GM23338 (cell line): ENCODE results near the gene SLC37A3. TPM values are rescaled to one million over a fixed set of nuclear protein-coding genes. Genes with fewer than 3 reads are reported as not detected.

Experiments
- ATAC-seq: fragments of 200-7000 bp; cut with Tn5 transposase; 3 replicates; pipeline ENCODE4 v1.9.1; 2020
- DNase-seq: peaks from one replicate; pipeline ENCODE4 v3.0.0-alpha.2; 2015; ENCODE audit warnings: low spot score
- H2AFZ ChIP-seq: fragments of 200-600 bp; sonication (generic); 2 replicates; pipeline ENCODE4 v1.8.0; 2016; ENCODE audit warnings: antibody characterized with exemption, mild to moderate bottlenecking, moderate library complexity
- H3F3A ChIP-seq: fragments of 200-600 bp; sonication (generic); replicated peaks from 2 replicates; pipeline ENCODE4 v1.8.0; 2017; ENCODE audit warnings: antibody characterized with exemption, mixed run types, low read depth
- H3K27ac ChIP-seq: fragments of 200-600 bp; sonication (generic); 2 replicates; pipeline ENCODE4 v1.6.1; 2016; ENCODE audit warnings: low read depth
- H3K27me3 ChIP-seq: fragments of 200-600 bp; sonication (generic); 2 replicates; pipeline ENCODE4 v1.8.0; 2016; ENCODE audit warnings: mild to moderate bottlenecking, mixed run types, moderate library complexity; ENCODE audit not compliant: insufficient read depth
- H3K36me3 ChIP-seq: fragments of 200-600 bp; sonication (generic); 2 replicates; pipeline ENCODE4 v1.8.0; 2016; ENCODE audit warnings: mild to moderate bottlenecking; ENCODE audit not compliant: insufficient read depth
- H3K4me1 ChIP-seq: fragments of 200-600 bp; sonication (generic); 2 replicates; pipeline ENCODE4 v1.8.0; 2016; ENCODE audit warnings: mild to moderate bottlenecking, moderate library complexity; ENCODE audit not compliant: insufficient read depth
- H3K4me2 ChIP-seq: fragments of 200-600 bp; sonication (generic); 2 replicates; pipeline ENCODE4 v1.7.1; 2017; ENCODE audit warnings: mixed run types
- H3K4me3 ChIP-seq: fragments of 200-600 bp; sonication (generic); 2 replicates; pipeline ENCODE4 v1.6.1; 2016; ENCODE audit warnings: mixed run types
- H3K79me2 ChIP-seq: fragments of 200-600 bp; sonication (generic); replicated peaks from 2 replicates; pipeline ENCODE4 v1.8.0; 2017; ENCODE audit warnings: mild to moderate bottlenecking; ENCODE audit not compliant: insufficient read depth
- H3K9me2 ChIP-seq: fragments of 200-600 bp; sonication (generic); 2 replicates; pipeline ENCODE4 v1.8.0; 2017; ENCODE audit not compliant: insufficient read depth
- H4K20me1 ChIP-seq: fragments of 200-600 bp; sonication (generic); replicated peaks from 2 replicates; pipeline ENCODE4 v1.8.0; 2017; ENCODE audit warnings: mild to moderate bottlenecking; ENCODE audit not compliant: insufficient read depth
- H3K27ac Mint-ChIP-seq: 2 replicates; pipeline ENCODE4 v1.8.0; 2020; ENCODE audit warnings: inconsistent platforms, mild to moderate bottlenecking, moderate library complexity, mixed read lengths
- H3K27me3 Mint-ChIP-seq: 3 replicates; pipeline ENCODE4 v1.8.0; 2022; ENCODE audit warnings: low read depth, mild to moderate bottlenecking, moderate library complexity, mixed read lengths, inconsistent platforms; ENCODE audit not compliant: insufficient read depth, poor library complexity
- H3K36me3 Mint-ChIP-seq: 3 replicates; pipeline ENCODE4 v1.8.0; 2021; ENCODE audit warnings: low read depth, mild to moderate bottlenecking, inconsistent platforms, moderate library complexity, mixed read lengths
- H3K4me1 Mint-ChIP-seq: 3 replicates; pipeline ENCODE4 v1.8.0; 2020; ENCODE audit warnings: mild to moderate bottlenecking, inconsistent platforms, mixed read lengths
- H3K4me3 Mint-ChIP-seq: 3 replicates; pipeline ENCODE4 v1.8.0; 2021; ENCODE audit warnings: moderate library complexity, mild to moderate bottlenecking, inconsistent platforms, mixed read lengths
- H3K9me3 Mint-ChIP-seq: 3 replicates; pipeline ENCODE4 v1.8.0; 2020; ENCODE audit warnings: moderate library complexity, mild to moderate bottlenecking, inconsistent platforms, mixed read lengths
- CREB1 ChIP-seq: fragments of 250-450 bp; sonication (Bioruptor Pico); IDR thresholded peaks from 2 replicates; pipeline ENCODE4 v1.5.0; 2020; ENCODE audit warnings: low read depth, mild to moderate bottlenecking, moderate library complexity
- EZH2phosphoT487 ChIP-seq: fragments of 200-600 bp; sonication (generic); IDR thresholded peaks from one replicate; pipeline ENCODE4 v1.8.1; 2018; ENCODE audit warnings: antibody characterized with exemption; ENCODE audit not compliant: unreplicated experiment
- JUNB ChIP-seq: IDR thresholded peaks from one replicate; pipeline ENCODE4 v1.6.1; 2016; ENCODE audit warnings: antibody characterized with exemption; ENCODE audit not compliant: unreplicated experiment
- NANOG ChIP-seq: IDR thresholded peaks from 2 replicates; pipeline ENCODE4 v1.6.1; 2016; ENCODE audit warnings: antibody characterized with exemption, borderline replicate concordance
- POLR2AphosphoS5 ChIP-seq: IDR thresholded peaks from 2 replicates; pipeline ENCODE4 v1.6.1; 2016; ENCODE audit warnings: antibody characterized with exemption, low read depth
- ZNF331 ChIP-seq: fragments of 250-450 bp; sonication (Bioruptor Pico); IDR thresholded peaks from 2 replicates; pipeline ENCODE4 v1.5.0; 2020; ENCODE audit warnings: low read depth, mild to moderate bottlenecking, moderate library complexity
- polyA plus RNA-seq: library from polyadenylated mRNA; unstranded; fragments of >200 nt; fragmentation: Nextera tagmentation; extraction: Ambion mirVana; gene quantifications from 2 replicates; pipeline ENCODE4 v1.2.1, GENCODE V29; 2016
- total RNA-seq: library from RNA; depleted of rRNA; stranded (reverse); fragments of >200 nt; shearing (Covaris generic); gene quantifications from 2 replicates; pipeline ENCODE4 v1.2.3, GENCODE V29; 2014
- TF ChIP-seq, protein P1 (sequence below): IDR thresholded peaks from one replicate; pipeline ENCODE4 v1.6.1; 2018; ENCODE audit warnings: antibody characterized with exemption; ENCODE audit not compliant: unreplicated experiment
- TF ChIP-seq, protein P2 (sequence below): IDR thresholded peaks from 2 replicates; pipeline ENCODE4 v1.6.1; 2016; ENCODE audit warnings: antibody characterized with exemption
- TF ChIP-seq, protein P3 (sequence below), 2 experiments: fragments of 200-600 bp in 1 of 2; sonication (generic) in 1 of 2; conservative IDR thresholded peaks; 2 replicates each; pipeline versions ENCODE4 v1.5.1 to v1.6.1; 2016 to 2017; ENCODE audit warnings: antibody characterized with exemption in 2 of 2, low read depth in 2 of 2, mild to moderate bottlenecking in 2 of 2, moderate library complexity in 1 of 2
- TF ChIP-seq, protein P4 (sequence below): fragments of 250-450 bp; sonication (Bioruptor Pico); IDR thresholded peaks from 2 replicates; pipeline ENCODE4 v1.5.0; 2020; ENCODE audit warnings: mild to moderate bottlenecking, moderate library complexity

Gene SLC37A3
- total and polyA plus RNA-seq, 2 experiments from 2014 or later = 35.6 to 86.2 TPM

DNA sequence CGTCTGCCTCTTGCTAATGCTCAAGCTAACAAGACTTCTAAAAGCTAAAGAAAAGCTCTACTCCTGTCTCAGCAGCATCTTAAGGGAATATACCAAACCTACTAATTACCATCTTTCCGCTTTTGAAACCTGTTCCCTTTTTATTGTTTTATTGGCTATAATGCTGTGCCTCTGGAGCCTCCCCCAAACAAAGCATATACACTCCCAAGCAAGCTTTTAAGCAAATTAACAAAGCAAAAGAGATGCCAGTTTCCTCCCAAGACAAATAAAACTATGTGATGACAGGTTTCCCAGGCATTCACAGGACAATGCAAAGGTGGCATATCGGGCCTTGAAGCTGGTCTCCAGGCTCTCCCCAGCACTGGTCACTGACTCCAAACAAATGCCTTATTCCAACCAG, 52.9 kb downstream of the SLC37A3 start:
- no peak overlapping the region for H3K4me3 ChIP-seq
- H3K27ac ChIP-seq = no peak overlapping the region
- H3K27ac Mint-ChIP-seq = no peak overlapping the region
- no peak overlapping the region for H3K4me2 ChIP-seq
- H3K79me2 ChIP-seq = no peaks in the 10 kb centered on the region
- no peak overlapping the region for H3K4me3 Mint-ChIP-seq
- H4K20me1 ChIP-seq = peaks cover 6% of the 10 kb centered on the region; the same call in 1 of the 2 replicates
- DNase-seq = no peak
- no peak overlapping the region for H2AFZ ChIP-seq
- H3K9me2 ChIP-seq = no peaks in the 10 kb centered on the region
- H3K36me3 Mint-ChIP-seq = peaks cover 59% of the 10 kb centered on the region
- H3K27me3 Mint-ChIP-seq = peaks cover 4% of the 10 kb centered on the region
- H3K4me1 ChIP-seq = no peaks in the 10 kb centered on the region
- no peaks in the 10 kb centered on the region; the same call in 2 of the 3 replicates for H3K4me1 Mint-ChIP-seq
- no peaks in the 10 kb centered on the region for H3K9me3 Mint-ChIP-seq
- TF ChIP-seq, protein P1, sequence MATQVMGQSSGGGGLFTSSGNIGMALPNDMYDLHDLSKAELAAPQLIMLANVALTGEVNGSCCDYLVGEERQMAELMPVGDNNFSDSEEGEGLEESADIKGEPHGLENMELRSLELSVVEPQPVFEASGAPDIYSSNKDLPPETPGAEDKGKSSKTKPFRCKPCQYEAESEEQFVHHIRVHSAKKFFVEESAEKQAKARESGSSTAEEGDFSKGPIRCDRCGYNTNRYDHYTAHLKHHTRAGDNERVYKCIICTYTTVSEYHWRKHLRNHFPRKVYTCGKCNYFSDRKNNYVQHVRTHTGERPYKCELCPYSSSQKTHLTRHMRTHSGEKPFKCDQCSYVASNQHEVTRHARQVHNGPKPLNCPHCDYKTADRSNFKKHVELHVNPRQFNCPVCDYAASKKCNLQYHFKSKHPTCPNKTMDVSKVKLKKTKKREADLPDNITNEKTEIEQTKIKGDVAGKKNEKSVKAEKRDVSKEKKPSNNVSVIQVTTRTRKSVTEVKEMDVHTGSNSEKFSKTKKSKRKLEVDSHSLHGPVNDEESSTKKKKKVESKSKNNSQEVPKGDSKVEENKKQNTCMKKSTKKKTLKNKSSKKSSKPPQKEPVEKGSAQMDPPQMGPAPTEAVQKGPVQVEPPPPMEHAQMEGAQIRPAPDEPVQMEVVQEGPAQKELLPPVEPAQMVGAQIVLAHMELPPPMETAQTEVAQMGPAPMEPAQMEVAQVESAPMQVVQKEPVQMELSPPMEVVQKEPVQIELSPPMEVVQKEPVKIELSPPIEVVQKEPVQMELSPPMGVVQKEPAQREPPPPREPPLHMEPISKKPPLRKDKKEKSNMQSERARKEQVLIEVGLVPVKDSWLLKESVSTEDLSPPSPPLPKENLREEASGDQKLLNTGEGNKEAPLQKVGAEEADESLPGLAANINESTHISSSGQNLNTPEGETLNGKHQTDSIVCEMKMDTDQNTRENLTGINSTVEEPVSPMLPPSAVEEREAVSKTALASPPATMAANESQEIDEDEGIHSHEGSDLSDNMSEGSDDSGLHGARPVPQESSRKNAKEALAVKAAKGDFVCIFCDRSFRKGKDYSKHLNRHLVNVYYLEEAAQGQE = no peak
- no peak for TF ChIP-seq ZNF331
- no peak for TF ChIP-seq NANOG
- TF ChIP-seq, protein P2, sequence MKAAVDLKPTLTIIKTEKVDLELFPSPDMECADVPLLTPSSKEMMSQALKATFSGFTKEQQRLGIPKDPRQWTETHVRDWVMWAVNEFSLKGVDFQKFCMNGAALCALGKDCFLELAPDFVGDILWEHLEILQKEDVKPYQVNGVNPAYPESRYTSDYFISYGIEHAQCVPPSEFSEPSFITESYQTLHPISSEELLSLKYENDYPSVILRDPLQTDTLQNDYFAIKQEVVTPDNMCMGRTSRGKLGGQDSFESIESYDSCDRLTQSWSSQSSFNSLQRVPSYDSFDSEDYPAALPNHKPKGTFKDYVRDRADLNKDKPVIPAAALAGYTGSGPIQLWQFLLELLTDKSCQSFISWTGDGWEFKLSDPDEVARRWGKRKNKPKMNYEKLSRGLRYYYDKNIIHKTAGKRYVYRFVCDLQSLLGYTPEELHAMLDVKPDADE = no peak
- TF ChIP-seq, protein P3, sequence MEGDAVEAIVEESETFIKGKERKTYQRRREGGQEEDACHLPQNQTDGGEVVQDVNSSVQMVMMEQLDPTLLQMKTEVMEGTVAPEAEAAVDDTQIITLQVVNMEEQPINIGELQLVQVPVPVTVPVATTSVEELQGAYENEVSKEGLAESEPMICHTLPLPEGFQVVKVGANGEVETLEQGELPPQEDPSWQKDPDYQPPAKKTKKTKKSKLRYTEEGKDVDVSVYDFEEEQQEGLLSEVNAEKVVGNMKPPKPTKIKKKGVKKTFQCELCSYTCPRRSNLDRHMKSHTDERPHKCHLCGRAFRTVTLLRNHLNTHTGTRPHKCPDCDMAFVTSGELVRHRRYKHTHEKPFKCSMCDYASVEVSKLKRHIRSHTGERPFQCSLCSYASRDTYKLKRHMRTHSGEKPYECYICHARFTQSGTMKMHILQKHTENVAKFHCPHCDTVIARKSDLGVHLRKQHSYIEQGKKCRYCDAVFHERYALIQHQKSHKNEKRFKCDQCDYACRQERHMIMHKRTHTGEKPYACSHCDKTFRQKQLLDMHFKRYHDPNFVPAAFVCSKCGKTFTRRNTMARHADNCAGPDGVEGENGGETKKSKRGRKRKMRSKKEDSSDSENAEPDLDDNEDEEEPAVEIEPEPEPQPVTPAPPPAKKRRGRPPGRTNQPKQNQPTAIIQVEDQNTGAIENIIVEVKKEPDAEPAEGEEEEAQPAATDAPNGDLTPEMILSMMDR (conservative IDR thresholded peaks at IDR 0.05; ENCODE audit: low read depth in 2 of 2) = no peak
- no peak for TF ChIP-seq POLR2AphosphoS5
- no peak for TF ChIP-seq EZH2phosphoT487
- TF ChIP-seq CREB1 = no peak
- TF ChIP-seq, protein P4, sequence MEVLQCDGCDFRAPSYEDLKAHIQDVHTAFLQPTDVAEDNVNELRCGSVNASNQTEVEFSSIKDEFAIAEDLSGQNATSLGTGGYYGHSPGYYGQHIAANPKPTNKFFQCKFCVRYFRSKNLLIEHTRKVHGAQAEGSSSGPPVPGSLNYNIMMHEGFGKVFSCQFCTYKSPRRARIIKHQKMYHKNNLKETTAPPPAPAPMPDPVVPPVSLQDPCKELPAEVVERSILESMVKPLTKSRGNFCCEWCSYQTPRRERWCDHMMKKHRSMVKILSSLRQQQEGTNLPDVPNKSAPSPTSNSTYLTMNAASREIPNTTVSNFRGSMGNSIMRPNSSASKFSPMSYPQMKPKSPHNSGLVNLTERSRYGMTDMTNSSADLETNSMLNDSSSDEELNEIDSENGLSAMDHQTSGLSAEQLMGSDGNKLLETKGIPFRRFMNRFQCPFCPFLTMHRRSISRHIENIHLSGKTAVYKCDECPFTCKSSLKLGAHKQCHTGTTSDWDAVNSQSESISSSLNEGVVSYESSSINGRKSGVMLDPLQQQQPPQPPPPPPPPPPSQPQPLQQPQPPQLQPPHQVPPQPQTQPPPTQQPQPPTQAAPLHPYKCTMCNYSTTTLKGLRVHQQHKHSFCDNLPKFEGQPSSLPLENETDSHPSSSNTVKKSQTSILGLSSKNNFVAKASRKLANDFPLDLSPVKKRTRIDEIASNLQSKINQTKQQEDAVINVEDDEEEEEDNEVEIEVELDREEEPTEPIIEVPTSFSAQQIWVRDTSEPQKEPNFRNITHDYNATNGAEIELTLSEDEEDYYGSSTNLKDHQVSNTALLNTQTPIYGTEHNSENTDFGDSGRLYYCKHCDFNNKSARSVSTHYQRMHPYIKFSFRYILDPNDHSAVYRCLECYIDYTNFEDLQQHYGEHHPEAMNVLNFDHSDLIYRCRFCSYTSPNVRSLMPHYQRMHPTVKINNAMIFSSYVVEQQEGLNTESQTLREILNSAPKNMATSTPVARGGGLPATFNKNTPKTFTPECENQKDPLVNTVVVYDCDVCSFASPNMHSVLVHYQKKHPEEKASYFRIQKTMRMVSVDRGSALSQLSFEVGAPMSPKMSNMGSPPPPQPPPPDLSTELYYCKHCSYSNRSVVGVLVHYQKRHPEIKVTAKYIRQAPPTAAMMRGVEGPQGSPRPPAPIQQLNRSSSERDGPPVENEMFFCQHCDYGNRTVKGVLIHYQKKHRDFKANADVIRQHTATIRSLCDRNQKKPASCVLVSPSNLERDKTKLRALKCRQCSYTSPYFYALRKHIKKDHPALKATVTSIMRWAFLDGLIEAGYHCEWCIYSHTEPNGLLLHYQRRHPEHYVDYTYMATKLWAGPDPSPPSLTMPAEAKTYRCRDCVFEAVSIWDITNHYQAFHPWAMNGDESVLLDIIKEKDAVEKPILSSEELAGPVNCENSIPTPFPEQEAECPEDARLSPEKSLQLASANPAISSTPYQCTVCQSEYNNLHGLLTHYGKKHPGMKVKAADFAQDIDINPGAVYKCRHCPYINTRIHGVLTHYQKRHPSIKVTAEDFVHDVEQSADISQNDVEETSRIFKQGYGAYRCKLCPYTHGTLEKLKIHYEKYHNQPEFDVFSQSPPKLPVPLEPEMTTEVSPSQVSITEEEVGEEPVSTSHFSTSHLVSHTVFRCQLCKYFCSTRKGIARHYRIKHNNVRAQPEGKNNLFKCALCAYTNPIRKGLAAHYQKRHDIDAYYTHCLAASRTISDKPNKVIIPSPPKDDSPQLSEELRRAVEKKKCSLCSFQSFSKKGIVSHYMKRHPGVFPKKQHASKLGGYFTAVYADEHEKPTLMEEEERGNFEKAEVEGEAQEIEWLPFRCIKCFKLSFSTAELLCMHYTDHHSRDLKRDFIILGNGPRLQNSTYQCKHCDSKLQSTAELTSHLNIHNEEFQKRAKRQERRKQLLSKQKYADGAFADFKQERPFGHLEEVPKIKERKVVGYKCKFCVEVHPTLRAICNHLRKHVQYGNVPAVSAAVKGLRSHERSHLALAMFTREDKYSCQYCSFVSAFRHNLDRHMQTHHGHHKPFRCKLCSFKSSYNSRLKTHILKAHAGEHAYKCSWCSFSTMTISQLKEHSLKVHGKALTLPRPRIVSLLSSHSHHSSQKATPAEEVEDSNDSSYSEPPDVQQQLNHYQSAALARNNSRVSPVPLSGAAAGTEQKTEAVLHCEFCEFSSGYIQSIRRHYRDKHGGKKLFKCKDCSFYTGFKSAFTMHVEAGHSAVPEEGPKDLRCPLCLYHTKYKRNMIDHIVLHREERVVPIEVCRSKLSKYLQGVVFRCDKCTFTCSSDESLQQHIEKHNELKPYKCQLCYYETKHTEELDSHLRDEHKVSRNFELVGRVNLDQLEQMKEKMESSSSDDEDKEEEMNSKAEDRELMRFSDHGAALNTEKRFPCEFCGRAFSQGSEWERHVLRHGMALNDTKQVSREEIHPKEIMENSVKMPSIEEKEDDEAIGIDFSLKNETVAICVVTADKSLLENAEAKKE = no peak
- TF ChIP-seq JUNB = no peak
- no peaks in the 10 kb centered on the region for H3K27me3 ChIP-seq
- ATAC-seq = no peak
- no peaks in the 10 kb centered on the region for H3F3A ChIP-seq
- H3K36me3 ChIP-seq = peaks cover 53% of the 10 kb centered on the region
